Endothelial cell of umbilical vein (primary cell): ENCODE results near the gene ERLEC1. TPM values are rescaled to one million over a fixed set of nuclear protein-coding genes. Genes with fewer than 3 reads are reported as not detected.

Experiments used
- BruUV-seq: library from RNA; stranded (reverse); fragments of 400-500 nt; replicated peaks from 2 replicates; lab custom pipeline; 2021; lab: Mats Ljungman, UMichigan
- CTCF ChIA-PET: fragments of 300-600, 350-600 bp; sonication (Branson Sonifier 250); formaldehyde crosslinking; loops from one replicate; lab custom pipeline; 2021; ENCODE audit warnings: antibody characterized with exemption, inconsistent platforms; lab: Charles Lee
- POLR2A ChIA-PET: fragments of 300-600, 350-600 bp; sonication (Branson Sonifier 250); formaldehyde crosslinking; loops from one replicate; lab custom pipeline; 2021; ENCODE audit warnings: antibody characterized with exemption, inconsistent platforms; lab: Charles Lee
- DNase-seq: peaks from one replicate; pipeline ENCODE4 v3.0.0-alpha.2; 2011; ENCODE audit warnings: low read depth, low spot score
- FAIRE-seq: peaks from 2 replicates; lab custom pipeline; 2011; peaks lifted over from hg19 to GRCh38; lab: Jason Lieb, UNC
- H2AFZ ChIP-seq: 2 replicates; pipeline ENCODE4 v1.6.0; 2012; ENCODE audit warnings: low read depth, low read length, control low read depth, inconsistent platforms
- H3K27ac ChIP-seq: 2 replicates; pipeline ENCODE4 v1.5.1; 2011; ENCODE audit warnings: low read depth, mild to moderate bottlenecking, control low read depth, low read length, moderate library complexity; ENCODE audit not compliant: insufficient read depth
- H3K27me3 ChIP-seq, 2 experiments: 2 replicates each; pipeline versions ENCODE4 v1.6.0 to v1.6.1; 2011; ENCODE audit warnings: low read length in 2 of 2, mixed read lengths in 1 of 2; ENCODE audit not compliant: control insufficient read depth in 2 of 2, insufficient read depth in 2 of 2
- H3K36me3 ChIP-seq, 2 experiments: 2 replicates in 1 of 2; 3 replicates in 1 of 2; pipeline ENCODE4 v1.5.1; 2011; ENCODE audit warnings: low read length in 2 of 2, mild to moderate bottlenecking in 1 of 2, moderate library complexity in 1 of 2; ENCODE audit not compliant: control insufficient read depth in 2 of 2, insufficient read depth in 2 of 2; ENCODE audit errors: extremely low read depth in 1 of 2
- H3K4me1 ChIP-seq: 3 replicates; pipeline ENCODE4 v1.5.1; 2011; ENCODE audit warnings: mild to moderate bottlenecking, low read length; ENCODE audit not compliant: control insufficient read depth, insufficient read depth; ENCODE audit errors: extremely low read depth
- H3K4me2 ChIP-seq: 2 replicates; pipeline ENCODE4 v1.6.1; 2011; ENCODE audit warnings: low read length, control low read depth, mixed read lengths; ENCODE audit not compliant: insufficient read depth
- H3K4me3 ChIP-seq, 3 experiments: fragments of 200-600 bp in 1 of 3; sonication (generic), shearing (Covaris generic) in 1 of 3; replicated peaks in 1 of 3; 2 replicates each; pipeline ENCODE4 v1.5.1; 2011 to 2016; ENCODE audit warnings: control low read depth in 3 of 3, low read length in 3 of 3, mild to moderate bottlenecking in 2 of 3, inconsistent platforms in 1 of 3, low read depth in 1 of 3, moderate library complexity in 1 of 3; ENCODE audit not compliant: insufficient read depth in 1 of 3
- H3K79me2 ChIP-seq: 2 replicates; pipeline ENCODE4 v1.6.0; 2012; ENCODE audit warnings: low read length, inconsistent platforms; ENCODE audit not compliant: control insufficient read depth, insufficient read depth
- H3K9ac ChIP-seq: replicated peaks from 2 replicates; pipeline ENCODE3; 2011; ENCODE audit warnings: low read length, control low read depth; ENCODE audit not compliant: insufficient read depth; ENCODE audit errors: extremely low read depth
- H3K9me1 ChIP-seq: replicated peaks from 3 replicates; pipeline ENCODE4 v1.6.0; 2011; ENCODE audit warnings: mild to moderate bottlenecking, low read length; ENCODE audit not compliant: control insufficient read depth, insufficient read depth; ENCODE audit errors: extremely low read depth
- H3K9me3 ChIP-seq: replicated peaks from 2 replicates; pipeline ENCODE4 v1.5.1; 2012; ENCODE audit warnings: low read length, inconsistent platforms; ENCODE audit not compliant: control insufficient read depth, insufficient read depth
- H4K20me1 ChIP-seq: replicated peaks from 2 replicates; pipeline ENCODE3; 2011; ENCODE audit warnings: mild to moderate bottlenecking, low read length; ENCODE audit not compliant: control insufficient read depth, insufficient read depth; ENCODE audit errors: extremely low read depth
- EZH2 ChIP-seq: IDR thresholded peaks from 2 replicates; pipeline ENCODE4 v1.6.1; 2012; ENCODE audit warnings: borderline replicate concordance, low read depth, mild to moderate bottlenecking, moderate library complexity, low read length, inconsistent platforms; ENCODE audit not compliant: severe bottlenecking
- FOS ChIP-seq: IDR thresholded peaks from 2 replicates; pipeline ENCODE4 v1.6.1; 2011; ENCODE audit warnings: mild to moderate bottlenecking, low read length, moderate library complexity, borderline replicate concordance; ENCODE audit not compliant: insufficient read depth
- GATA2 ChIP-seq: IDR thresholded peaks from 2 replicates; pipeline ENCODE4 v1.7.0; 2011; ENCODE audit warnings: low read depth, mild to moderate bottlenecking, moderate library complexity, mixed read lengths, low read length; ENCODE audit not compliant: insufficient read length, insufficient read depth
- JUN ChIP-seq: IDR thresholded peaks from 2 replicates; pipeline ENCODE4 v1.6.1; 2011; ENCODE audit warnings: borderline replicate concordance, low read depth; ENCODE audit not compliant: insufficient read length, insufficient read depth
- MYC ChIP-seq: IDR thresholded peaks from one replicate; pipeline ENCODE4 v1.6.1; 2011; ENCODE audit warnings: mild to moderate bottlenecking, low read depth, low read length
- POLR2A ChIP-seq: IDR thresholded peaks from 2 replicates; pipeline ENCODE4 v1.6.1; 2012; ENCODE audit warnings: low read depth, mild to moderate bottlenecking, control low read depth, low read length
- POLR2AphosphoS5 ChIP-seq: IDR thresholded peaks from 2 replicates; pipeline ENCODE4 v1.6.1; 2012; ENCODE audit warnings: low read depth, mild to moderate bottlenecking, control low read depth, low read length, moderate library complexity; ENCODE audit not compliant: insufficient read depth
- dilution Hi-C: fragments of 300-500 bp; cut with MboI; formaldehyde crosslinking; loops from one replicate; pipeline ENCODE4 v1.15.0; 2019; ENCODE audit warnings: low sequenced_read_pairs; ENCODE audit not compliant: extremely low pct_ligation_motif_present
- intact Hi-C: fragments of 100-400 bp; cut with micrococcal nuclease; formaldehyde crosslinking; loops from one replicate; pipeline ENCODE4 v1.10.0; 2022
- polyA plus RNA-seq, 4 experiments: library from polyadenylated mRNA; depleted of rRNA in 3 of 4; stranded (reverse) in 3 of 4; unstranded in 1 of 4; fragments of >200 nt; gene quantifications; 2 replicates each; pipeline versions ENCODE4 v1.2.1 to v1.2.3, GENCODE V29; 2011 to 2012; ENCODE audit warnings: missing spikeins in 1 of 4
- total RNA-seq: library from RNA; stranded (reverse); gene quantifications from 2 replicates; pipeline ENCODE4 v1.2.3, GENCODE V29; 2021
- TF ChIP-seq, protein P1 (sequence below): IDR thresholded peaks from 2 replicates; pipeline ENCODE4 v1.6.1; 2011; ENCODE audit not compliant: insufficient read depth, insufficient read length
- TF ChIP-seq, protein P2 (sequence below), 2 donors: IDR thresholded peaks; 1 replicate in 1 of 2; 2 replicates in 1 of 2; pipeline ENCODE4 v1.5.1; 2011; ENCODE audit warnings: low read length in 2 of 2, mild to moderate bottlenecking in 2 of 2, moderate library complexity in 2 of 2, control low read depth in 1 of 2, inconsistent platforms in 1 of 2, low read depth in 1 of 2; ENCODE audit not compliant: insufficient read depth in 1 of 2; ENCODE audit errors: extremely low read depth in 1 of 2

Gene ERLEC1
- total and polyA plus RNA-seq, 2 donors (not counting 3 experiments of a cell fraction or from before 2014, with no cell fraction given) = 23.1 to 37.6 TPM

DNA sequence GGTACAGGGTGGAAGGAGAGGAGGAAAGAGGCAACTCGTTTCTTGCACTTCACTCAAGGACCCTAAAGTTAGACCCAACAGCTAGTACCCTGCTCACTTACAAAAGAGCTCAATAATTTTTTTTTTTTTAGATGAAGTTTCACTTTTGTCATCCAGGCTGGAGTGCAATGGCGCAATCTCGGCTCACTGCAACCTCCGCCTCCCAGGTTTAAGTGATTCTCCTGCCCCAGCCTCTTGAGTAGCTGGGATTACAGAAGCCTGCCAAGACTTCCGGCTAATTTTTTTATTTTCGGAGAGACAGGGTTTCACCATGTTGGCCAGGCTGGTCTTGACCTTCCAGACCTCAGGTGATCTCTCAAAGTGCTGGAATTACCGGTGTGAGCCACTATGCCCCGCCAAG is 4.2 kb upstream of the ERLEC1 start:
- TF ChIP-seq POLR2A = no peak
- no peak for TF ChIP-seq JUN
- no peak for TF ChIP-seq EZH2
- no peak for TF ChIP-seq FOS
- no peak for TF ChIP-seq POLR2AphosphoS5
- TF ChIP-seq, protein P1, sequence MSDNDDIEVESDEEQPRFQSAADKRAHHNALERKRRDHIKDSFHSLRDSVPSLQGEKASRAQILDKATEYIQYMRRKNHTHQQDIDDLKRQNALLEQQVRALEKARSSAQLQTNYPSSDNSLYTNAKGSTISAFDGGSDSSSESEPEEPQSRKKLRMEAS = no peak
- TF ChIP-seq MYC = no peak
- TF ChIP-seq GATA2 = no peak
- TF ChIP-seq, protein P2, sequence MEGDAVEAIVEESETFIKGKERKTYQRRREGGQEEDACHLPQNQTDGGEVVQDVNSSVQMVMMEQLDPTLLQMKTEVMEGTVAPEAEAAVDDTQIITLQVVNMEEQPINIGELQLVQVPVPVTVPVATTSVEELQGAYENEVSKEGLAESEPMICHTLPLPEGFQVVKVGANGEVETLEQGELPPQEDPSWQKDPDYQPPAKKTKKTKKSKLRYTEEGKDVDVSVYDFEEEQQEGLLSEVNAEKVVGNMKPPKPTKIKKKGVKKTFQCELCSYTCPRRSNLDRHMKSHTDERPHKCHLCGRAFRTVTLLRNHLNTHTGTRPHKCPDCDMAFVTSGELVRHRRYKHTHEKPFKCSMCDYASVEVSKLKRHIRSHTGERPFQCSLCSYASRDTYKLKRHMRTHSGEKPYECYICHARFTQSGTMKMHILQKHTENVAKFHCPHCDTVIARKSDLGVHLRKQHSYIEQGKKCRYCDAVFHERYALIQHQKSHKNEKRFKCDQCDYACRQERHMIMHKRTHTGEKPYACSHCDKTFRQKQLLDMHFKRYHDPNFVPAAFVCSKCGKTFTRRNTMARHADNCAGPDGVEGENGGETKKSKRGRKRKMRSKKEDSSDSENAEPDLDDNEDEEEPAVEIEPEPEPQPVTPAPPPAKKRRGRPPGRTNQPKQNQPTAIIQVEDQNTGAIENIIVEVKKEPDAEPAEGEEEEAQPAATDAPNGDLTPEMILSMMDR (IDR thresholded peaks at IDR 0.05; ENCODE audit: extremely low read depth in 1 of 2, insufficient read depth in 1 of 2, low read depth in 1 of 2, low read length in 2 of 2) = no peak
- H3K27me3 ChIP-seq = no peaks in the 10 kb centered on the region
- DNase-seq = no peak
- no peak for FAIRE-seq
- ChIA-PET POLR2A (no interaction called here), CTCF (interaction anchor here (1.0 kb wide), 1 partner anchor 14 kb away, joined by 5 read pairs; no protein-coding TSS in a partner anchor)
- no peak overlapping the region for H3K9ac ChIP-seq
- H3K4me3 ChIP-seq = no peak overlapping the region
- no peak overlapping the region for H3K4me2 ChIP-seq
- no peaks in the 10 kb centered on the region for H3K36me3 ChIP-seq
- no TSS peak for BruUV-seq
- H3K4me1 ChIP-seq = peaks cover 14% of the 10 kb centered on the region
- no peaks in the 10 kb centered on the region for H4K20me1 ChIP-seq
- no peak overlapping the region for H2AFZ ChIP-seq
- intact Hi-C loops = no loop called here
- H3K79me2 ChIP-seq = peaks cover 71% of the 10 kb centered on the region
- no peaks in the 10 kb centered on the region for H3K9me3 ChIP-seq
- H3K27ac ChIP-seq = no peak overlapping the region
- dilution Hi-C loops = no loop called here
- H3K9me1 ChIP-seq = no peaks in the 10 kb centered on the region
